ENCODE results near the gene LTBP3.

- TF ChIP-seq, protein P1, sequence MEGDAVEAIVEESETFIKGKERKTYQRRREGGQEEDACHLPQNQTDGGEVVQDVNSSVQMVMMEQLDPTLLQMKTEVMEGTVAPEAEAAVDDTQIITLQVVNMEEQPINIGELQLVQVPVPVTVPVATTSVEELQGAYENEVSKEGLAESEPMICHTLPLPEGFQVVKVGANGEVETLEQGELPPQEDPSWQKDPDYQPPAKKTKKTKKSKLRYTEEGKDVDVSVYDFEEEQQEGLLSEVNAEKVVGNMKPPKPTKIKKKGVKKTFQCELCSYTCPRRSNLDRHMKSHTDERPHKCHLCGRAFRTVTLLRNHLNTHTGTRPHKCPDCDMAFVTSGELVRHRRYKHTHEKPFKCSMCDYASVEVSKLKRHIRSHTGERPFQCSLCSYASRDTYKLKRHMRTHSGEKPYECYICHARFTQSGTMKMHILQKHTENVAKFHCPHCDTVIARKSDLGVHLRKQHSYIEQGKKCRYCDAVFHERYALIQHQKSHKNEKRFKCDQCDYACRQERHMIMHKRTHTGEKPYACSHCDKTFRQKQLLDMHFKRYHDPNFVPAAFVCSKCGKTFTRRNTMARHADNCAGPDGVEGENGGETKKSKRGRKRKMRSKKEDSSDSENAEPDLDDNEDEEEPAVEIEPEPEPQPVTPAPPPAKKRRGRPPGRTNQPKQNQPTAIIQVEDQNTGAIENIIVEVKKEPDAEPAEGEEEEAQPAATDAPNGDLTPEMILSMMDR (IDR thresholded peaks at IDR 0.05; ENCODE audit: low read depth, low read length, missing input control): no peak
- no peak for TF ChIP-seq GABPA (IDR thresholded peaks at IDR 0.05 in 1 of 2, conservative IDR thresholded peaks at IDR 0.05 in 1 of 2)
Measured at GRCh38 chr11:65537620-65538231, 20.4 kb downstream of the LTBP3 start.

Measured in liver (tissue), 3 donors.